Measurements from ENCODE around the gene AHNAK.

DNA sequence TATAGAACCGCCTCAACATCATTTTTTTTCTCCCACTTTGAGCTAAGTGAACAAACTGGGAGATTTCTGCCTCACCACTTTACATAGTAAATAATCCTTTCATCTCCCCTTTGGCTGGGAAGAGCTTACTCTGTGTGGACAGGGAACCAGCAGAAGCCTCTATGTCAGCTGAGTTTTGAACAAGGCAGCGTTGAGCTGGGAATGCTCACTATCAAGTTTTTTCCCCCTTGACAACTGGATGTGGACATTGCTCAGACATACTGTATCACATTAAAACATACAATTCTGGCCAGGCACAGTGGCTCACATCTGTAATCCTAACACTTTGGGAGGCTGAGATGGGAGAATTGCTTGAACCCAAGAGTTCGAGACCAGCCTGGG, 46.0 kb downstream of the AHNAK start:
- TF ChIP-seq EZH2 (IDR thresholded peaks at IDR 0.05; ENCODE audit: insufficient read depth, poor library complexity, severe bottlenecking) (no peak), EZH2phosphoT487 (IDR thresholded peaks at IDR 0.05; ENCODE audit: insufficient read depth, low read depth) (no peak)
